PC-3 (cell line): Measurements from ENCODE around the gene LCN6. TPM values are rescaled to one million over a fixed set of nuclear protein-coding genes. Genes with fewer than 3 reads are reported as not detected.
"Not testable (repeated sequence)": the region's sequence is repeated elsewhere in the genome, so short reads cannot be mapped to it uniquely, and the experiment has no call there.

ENCODE experiments used
- ATAC-seq: fragments of 200-7000 bp; cut with Tn5 transposase; 2 replicates; pipeline ENCODE4 v1.9.1; 2020; ENCODE audit warnings: mild to moderate bottlenecking, moderate library complexity
- BruUV-seq: library from RNA; stranded (reverse); fragments of 400-500 nt; replicated peaks from 2 replicates; lab custom pipeline; 2021; lab: Mats Ljungman, UMichigan
- CTCF ChIA-PET: fragments of 300-600 bp; sonication (Branson Sonifier 250); formaldehyde crosslinking; loops from one replicate; lab custom pipeline; 2022; ENCODE audit warnings: antibody characterized with exemption; lab: Charles Lee
- POLR2A ChIA-PET: fragments of 300-600 bp; sonication (Branson Sonifier 250); formaldehyde crosslinking; loops from one replicate; lab custom pipeline; 2022; ENCODE audit warnings: antibody characterized with exemption; ENCODE audit not compliant: unreplicated experiment; lab: Charles Lee
- DNase-seq: peaks from one replicate; pipeline ENCODE4 v3.0.0-alpha.2; 2015
- H2AFZ ChIP-seq: fragments of 300-600 bp; sonication (generic); 2 replicates; pipeline ENCODE4 v1.6.0; 2016; ENCODE audit warnings: antibody characterized with exemption, low read length
- H3F3A ChIP-seq: fragments of 300-600 bp; sonication (generic); one replicate; pipeline ENCODE4 v1.6.0; 2017; ENCODE audit warnings: antibody characterized with exemption, low read length, control low read depth, mild to moderate bottlenecking; ENCODE audit not compliant: unreplicated experiment
- H3K27ac ChIP-seq: fragments of 300-600 bp; sonication (generic); 2 replicates; pipeline ENCODE4 v1.5.1; 2016; ENCODE audit warnings: mild to moderate bottlenecking, low read length
- H3K27me3 ChIP-seq: fragments of 300-600 bp; sonication (generic); 2 replicates; pipeline ENCODE4 v1.6.1; 2016; ENCODE audit warnings: low read length, mixed read lengths
- H3K36me3 ChIP-seq: fragments of 300-600 bp; sonication (generic); 2 replicates; pipeline ENCODE4 v1.6.1; 2016; ENCODE audit warnings: low read depth, mixed run types, low read length, mixed read lengths
- H3K4me1 ChIP-seq: fragments of 300-600 bp; sonication (generic); 2 replicates; pipeline ENCODE4 v1.5.1; 2016; ENCODE audit warnings: low read length; ENCODE audit not compliant: insufficient read depth
- H3K4me2 ChIP-seq: fragments of 300-600 bp; sonication (generic); 2 replicates; pipeline ENCODE4 v1.6.0; 2016; ENCODE audit warnings: low read length
- H3K4me3 ChIP-seq: fragments of 300-600 bp; sonication (generic); 2 replicates; pipeline ENCODE4 v1.5.1; 2016; ENCODE audit warnings: mild to moderate bottlenecking, low read length, mixed read lengths
- H3K79me2 ChIP-seq: fragments of 300-600 bp; sonication (generic); 2 replicates; pipeline ENCODE4 v1.6.1; 2017; ENCODE audit warnings: low read length, mixed read lengths
- H3K9ac ChIP-seq: fragments of 300-600 bp; sonication (generic); 2 replicates; pipeline ENCODE4 v1.6.0; 2016; ENCODE audit warnings: mild to moderate bottlenecking, low read length
- H3K9me2 ChIP-seq: fragments of 300-600 bp; sonication (generic); replicated peaks from 2 replicates; pipeline ENCODE4 v1.6.1; 2016; ENCODE audit warnings: mixed run types, low read length, mixed read lengths
- H3K9me3 ChIP-seq: fragments of 300-600 bp; sonication (generic); 2 replicates; pipeline ENCODE4 v1.6.1; 2016; ENCODE audit warnings: low read length, mixed read lengths
- H4K20me1 ChIP-seq: fragments of 300-600 bp; sonication (generic); 2 replicates; pipeline ENCODE4 v1.6.1; 2016; ENCODE audit warnings: low read length, mixed read lengths
- EZH2 ChIP-seq: fragments of 300-600 bp; sonication (generic); IDR thresholded peaks from one replicate; pipeline ENCODE4 v1.6.1; 2017; ENCODE audit warnings: antibody characterized with exemption, mild to moderate bottlenecking, low read length; ENCODE audit not compliant: unreplicated experiment
- EZH2phosphoT487 ChIP-seq: fragments of 300-600 bp; sonication (generic); IDR thresholded peaks from 2 replicates; pipeline ENCODE4 v1.6.1; 2018; ENCODE audit warnings: mild to moderate bottlenecking, antibody characterized with exemption, low read length, borderline replicate concordance
- intact Hi-C: fragments of 100-400 bp; cut with micrococcal nuclease; formaldehyde crosslinking; loops from 2 replicates; pipeline ENCODE4 v1.9.0; 2023
- total RNA-seq: library from RNA; depleted of rRNA; stranded (reverse); fragments of >200 nt; gene quantifications from 2 replicates; pipeline ENCODE4 v1.2.3, GENCODE V29; 2014
- TF ChIP-seq, protein P1 (sequence below): fragments of 300-600 bp; sonication (generic); conservative IDR thresholded peaks from 2 replicates; pipeline ENCODE4 v1.5.1; 2017; ENCODE audit warnings: antibody characterized with exemption, low read depth, mild to moderate bottlenecking, low read length

LCN6 gene
- total RNA-seq, 1 experiment from 2014 or later: not detected

DNA sequence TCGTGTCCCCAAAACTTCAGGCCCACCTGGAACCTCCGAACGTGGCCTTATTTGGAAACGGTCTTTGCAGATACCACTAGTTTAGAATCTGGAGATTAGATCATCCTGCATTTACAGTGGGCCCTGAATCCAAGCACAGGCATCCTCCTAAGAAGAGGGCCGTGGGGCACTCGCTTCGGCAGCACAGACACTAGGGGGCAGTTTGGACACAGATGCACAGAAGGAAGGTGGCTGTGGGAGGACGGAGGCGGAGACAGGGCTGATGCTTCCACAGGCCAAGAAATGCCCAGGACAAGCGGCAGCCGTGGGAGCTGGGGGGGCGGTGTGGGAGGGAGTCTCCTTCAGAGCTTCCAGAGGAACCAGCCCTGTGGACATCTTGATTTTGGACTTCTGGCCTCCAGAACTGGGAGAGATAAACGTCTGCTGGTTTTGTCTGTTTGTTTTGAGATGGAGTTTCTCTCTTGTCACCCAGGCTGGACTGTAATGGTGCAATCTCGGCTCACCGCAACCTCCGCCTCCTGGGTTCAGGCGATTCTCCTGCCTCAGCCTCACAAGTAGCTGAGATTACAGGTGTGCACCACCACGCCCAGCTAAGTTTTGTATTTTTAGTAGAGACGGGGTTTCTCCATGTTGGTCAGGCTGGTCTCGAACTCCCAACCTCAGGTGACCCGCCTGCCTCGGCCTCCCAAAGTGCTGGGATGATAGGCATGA, 12.7 kb upstream of the LCN6 start:
- peak overlapping the region; percentile 71; the same call in 1 of the 2 replicates for H2AFZ ChIP-seq
- H3F3A ChIP-seq, H3K9ac ChIP-seq, H3K79me2 ChIP-seq, H3K27ac ChIP-seq, H3K36me3 ChIP-seq, H3K4me3 ChIP-seq, H3K9me2 ChIP-seq, H3K27me3 ChIP-seq, H4K20me1 ChIP-seq, H3K9me3 ChIP-seq, BruUV-seq, intact Hi-C loops, H3K4me1 ChIP-seq: not testable (repeated sequence)
- DNase-seq: peak; percentile 61
- ChIA-PET POLR2A (interaction anchor here (0.6 kb wide), 1 partner anchor 294 kb away, joined by 3 read pairs; no protein-coding TSS in a partner anchor), CTCF (interaction anchor here (0.6 to 0.8 kb wide), 2 partner anchors 17 to 268 kb away, joined by 3 to 6 read pairs; no protein-coding TSS in a partner anchor)
- TF ChIP-seq, protein P1, sequence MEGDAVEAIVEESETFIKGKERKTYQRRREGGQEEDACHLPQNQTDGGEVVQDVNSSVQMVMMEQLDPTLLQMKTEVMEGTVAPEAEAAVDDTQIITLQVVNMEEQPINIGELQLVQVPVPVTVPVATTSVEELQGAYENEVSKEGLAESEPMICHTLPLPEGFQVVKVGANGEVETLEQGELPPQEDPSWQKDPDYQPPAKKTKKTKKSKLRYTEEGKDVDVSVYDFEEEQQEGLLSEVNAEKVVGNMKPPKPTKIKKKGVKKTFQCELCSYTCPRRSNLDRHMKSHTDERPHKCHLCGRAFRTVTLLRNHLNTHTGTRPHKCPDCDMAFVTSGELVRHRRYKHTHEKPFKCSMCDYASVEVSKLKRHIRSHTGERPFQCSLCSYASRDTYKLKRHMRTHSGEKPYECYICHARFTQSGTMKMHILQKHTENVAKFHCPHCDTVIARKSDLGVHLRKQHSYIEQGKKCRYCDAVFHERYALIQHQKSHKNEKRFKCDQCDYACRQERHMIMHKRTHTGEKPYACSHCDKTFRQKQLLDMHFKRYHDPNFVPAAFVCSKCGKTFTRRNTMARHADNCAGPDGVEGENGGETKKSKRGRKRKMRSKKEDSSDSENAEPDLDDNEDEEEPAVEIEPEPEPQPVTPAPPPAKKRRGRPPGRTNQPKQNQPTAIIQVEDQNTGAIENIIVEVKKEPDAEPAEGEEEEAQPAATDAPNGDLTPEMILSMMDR: peak; percentile 59
- peak; percentile 90 for ATAC-seq
- H3K4me2 ChIP-seq: peak overlapping the region; percentile 44; the same call in 1 of the 2 replicates

DNA sequence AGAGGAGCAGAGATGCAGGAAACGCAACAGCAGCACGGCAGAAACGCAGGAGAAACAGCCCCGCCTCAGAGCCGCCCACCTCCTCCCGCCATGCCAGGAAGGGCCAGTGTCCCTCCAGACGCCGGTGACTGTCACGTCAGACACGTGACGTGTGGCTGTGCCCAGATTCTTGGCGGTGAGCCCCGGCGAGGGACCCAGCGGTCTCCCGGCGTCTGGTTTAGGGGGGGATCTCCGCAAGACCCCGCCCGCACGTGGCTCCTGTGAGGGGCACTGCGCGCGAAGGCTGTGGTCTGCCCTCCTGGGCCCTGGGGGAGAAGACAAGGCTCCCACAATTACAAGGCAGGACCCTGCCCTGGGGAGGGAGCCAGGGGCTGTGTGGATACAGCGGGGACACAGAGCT, 12.1 kb upstream of the LCN6 start:
- ChIA-PET POLR2A (no interaction called here), CTCF (no interaction called here)
- Histone ChIP-seq H3K9me2 (no peaks in the 10 kb centered on the region), H3K27me3 (no peaks in the 10 kb centered on the region), H3K9ac (no peak overlapping the region), H3K4me2 (no peak overlapping the region), H3F3A (no peaks in the 10 kb centered on the region), H4K20me1 (no peaks in the 10 kb centered on the region), H3K4me1 (no peaks in the 10 kb centered on the region), H3K79me2 (no peaks in the 10 kb centered on the region), H2AFZ (no peak overlapping the region), H3K36me3 (no peaks in the 10 kb centered on the region), H3K4me3 (no peak overlapping the region), H3K9me3 (no peaks in the 10 kb centered on the region), H3K27ac (no peak overlapping the region)
- ATAC-seq: no peak; the same call in 1 of the 2 replicates
- no peak for DNase-seq
- TF ChIP-seq EZH2: no peak
- intact Hi-C loops: no loop called here
- BruUV-seq: no TSS peak

DNA sequence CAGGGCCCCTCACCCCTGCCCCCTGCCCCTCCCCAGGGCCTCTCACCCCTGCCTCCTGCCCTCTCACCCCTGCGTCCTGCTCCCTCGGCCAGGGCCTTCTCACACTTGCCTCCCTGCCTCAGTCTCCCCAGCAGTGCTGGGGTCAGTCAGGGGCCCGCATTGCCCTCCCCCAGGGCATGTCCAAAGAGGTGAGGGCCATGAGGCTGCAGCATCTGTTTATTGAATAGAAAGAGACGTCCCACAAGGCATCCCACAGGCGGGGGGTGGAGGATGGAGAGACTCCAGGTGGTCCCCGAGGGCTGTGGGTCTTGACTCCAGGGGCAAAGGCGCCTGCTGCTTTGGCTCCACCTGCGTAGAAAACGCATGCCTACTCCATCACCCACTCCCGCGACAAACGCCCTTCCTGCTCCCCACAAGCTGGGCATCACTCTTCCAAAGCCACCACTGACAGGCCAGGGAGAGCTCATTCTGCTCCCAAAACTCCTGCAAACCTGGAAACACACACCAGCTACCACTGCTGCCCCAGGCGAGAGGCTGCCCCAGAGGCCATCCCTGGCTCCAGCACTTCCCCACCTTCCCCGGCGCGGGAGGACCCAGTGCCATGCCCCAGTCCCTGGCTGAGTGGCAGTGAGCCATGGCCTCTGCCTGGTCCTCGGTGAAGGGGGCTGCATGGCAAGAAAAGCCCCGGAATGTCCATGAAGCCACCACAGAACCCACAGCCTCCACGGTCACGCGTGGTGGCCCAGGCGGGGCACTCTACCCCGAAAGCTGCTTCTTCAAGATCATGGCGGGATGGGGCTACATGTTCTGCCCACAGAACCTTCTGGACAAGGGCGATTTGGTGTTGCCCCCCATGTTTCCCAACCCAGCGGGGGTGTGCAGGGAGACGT, 11.4 kb upstream of the LCN6 start:
- Histone ChIP-seq H3K9ac (no peak overlapping the region), H4K20me1 (no peaks in the 10 kb centered on the region), H3K79me2 (no peaks in the 10 kb centered on the region), H3K4me3 (no peak overlapping the region), H3K4me2 (no peak overlapping the region), H3K36me3 (no peaks in the 10 kb centered on the region), H3K4me1 (no peaks in the 10 kb centered on the region), H3K27ac (no peak overlapping the region), H3K27me3 (no peaks in the 10 kb centered on the region), H2AFZ (no peak overlapping the region), H3K9me2 (no peaks in the 10 kb centered on the region), H3K9me3 (no peaks in the 10 kb centered on the region), H3F3A (no peaks in the 10 kb centered on the region)
- no peak for ATAC-seq
- TF ChIP-seq, protein P1: no peak
- TF ChIP-seq EZH2: no peak
- TF ChIP-seq EZH2phosphoT487: no peak
- ChIA-PET POLR2A (no interaction called here), CTCF (no interaction called here)
- intact Hi-C loops: no loop called here
- DNase-seq: no peak
- BruUV-seq: no TSS peak
